GM12864 (cell line): ENCODE results near the gene GSPT2.

Experiments used
- DNase-seq: peaks from one replicate; pipeline ENCODE4 v3.0.0-alpha.2; 2011; ENCODE audit warnings: low read depth
- H3K4me3 ChIP-seq: 2 replicates; pipeline ENCODE4 v1.5.1; 2011; ENCODE audit warnings: mild to moderate bottlenecking, low read depth, low read length, control low read depth
- TF ChIP-seq, protein P1 (sequence below): IDR thresholded peaks from 2 replicates; pipeline ENCODE4 v1.5.1; 2011; ENCODE audit warnings: low read depth, mild to moderate bottlenecking, moderate library complexity, low read length, control low read depth, inconsistent platforms; ENCODE audit errors: missing control alignments

Gene GSPT2

DNA sequence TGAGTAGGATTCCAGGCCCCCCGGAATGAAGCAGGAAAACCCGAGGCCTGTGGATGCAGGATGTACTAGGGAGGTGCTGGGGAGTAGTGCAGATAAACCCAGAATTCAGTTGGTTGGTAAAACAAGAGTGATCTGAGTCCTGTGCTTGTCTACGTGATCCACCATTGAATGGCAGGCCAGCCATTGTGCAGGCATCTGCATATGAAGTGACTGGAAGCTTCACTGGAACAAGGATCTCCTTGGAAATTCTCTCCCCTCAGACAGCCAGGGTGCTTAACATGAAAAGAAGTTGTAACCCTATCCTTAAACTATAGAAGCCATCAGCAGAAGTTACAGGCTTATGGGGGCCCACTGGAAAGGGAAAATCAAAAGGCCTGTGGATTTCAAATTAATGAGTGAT is 656 bp upstream of the GSPT2 start:
- TF ChIP-seq, protein P1, sequence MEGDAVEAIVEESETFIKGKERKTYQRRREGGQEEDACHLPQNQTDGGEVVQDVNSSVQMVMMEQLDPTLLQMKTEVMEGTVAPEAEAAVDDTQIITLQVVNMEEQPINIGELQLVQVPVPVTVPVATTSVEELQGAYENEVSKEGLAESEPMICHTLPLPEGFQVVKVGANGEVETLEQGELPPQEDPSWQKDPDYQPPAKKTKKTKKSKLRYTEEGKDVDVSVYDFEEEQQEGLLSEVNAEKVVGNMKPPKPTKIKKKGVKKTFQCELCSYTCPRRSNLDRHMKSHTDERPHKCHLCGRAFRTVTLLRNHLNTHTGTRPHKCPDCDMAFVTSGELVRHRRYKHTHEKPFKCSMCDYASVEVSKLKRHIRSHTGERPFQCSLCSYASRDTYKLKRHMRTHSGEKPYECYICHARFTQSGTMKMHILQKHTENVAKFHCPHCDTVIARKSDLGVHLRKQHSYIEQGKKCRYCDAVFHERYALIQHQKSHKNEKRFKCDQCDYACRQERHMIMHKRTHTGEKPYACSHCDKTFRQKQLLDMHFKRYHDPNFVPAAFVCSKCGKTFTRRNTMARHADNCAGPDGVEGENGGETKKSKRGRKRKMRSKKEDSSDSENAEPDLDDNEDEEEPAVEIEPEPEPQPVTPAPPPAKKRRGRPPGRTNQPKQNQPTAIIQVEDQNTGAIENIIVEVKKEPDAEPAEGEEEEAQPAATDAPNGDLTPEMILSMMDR = no peak
- no peak overlapping the region; the same call in 1 of the 2 replicates for H3K4me3 ChIP-seq
- DNase-seq = no peak

- no peak for DNase-seq
Observed at GRCh38 chrX:51747671-51748070, 4.4 kb downstream of the GSPT2 start.

DNA sequence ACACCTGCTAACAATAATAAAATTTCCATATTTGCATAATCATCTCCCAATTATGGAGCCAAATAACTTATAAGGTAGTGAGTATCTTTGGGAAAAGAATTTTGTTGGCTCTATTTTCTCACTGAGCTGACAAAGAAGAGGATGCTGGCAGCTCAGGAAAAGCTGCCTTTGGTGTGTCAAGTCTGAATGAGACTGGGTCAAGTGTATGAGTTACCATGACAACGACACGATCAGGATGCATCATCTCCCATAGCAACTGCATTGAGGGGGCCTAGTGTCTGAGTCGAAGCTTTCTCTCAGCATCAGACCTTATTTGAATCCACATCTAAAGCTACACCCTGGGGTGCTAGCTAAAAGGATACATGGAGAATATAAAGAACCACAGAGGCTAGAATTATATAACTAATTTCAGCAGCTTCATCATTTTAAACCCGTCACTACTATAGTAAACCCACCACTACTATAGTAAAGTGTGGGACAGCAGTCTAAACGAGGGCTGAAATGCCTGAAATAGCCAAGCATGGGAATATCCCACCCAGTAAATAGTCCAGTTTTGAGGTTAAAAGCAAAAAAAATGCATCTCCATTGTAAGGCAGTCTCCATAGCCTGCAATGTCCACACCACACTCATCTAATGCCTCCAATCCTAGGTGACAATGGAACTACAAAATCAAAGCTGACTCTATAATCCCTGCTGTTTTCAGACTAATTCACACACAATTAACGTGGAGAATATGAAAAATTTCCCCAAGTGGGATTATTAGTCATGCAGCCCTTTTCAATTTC is 16.0 kb downstream of the GSPT2 start:
- no peak overlapping the region for H3K4me3 ChIP-seq
- TF ChIP-seq, protein P1 = no peak
- DNase-seq = no peak

More at GRCh38 chrX:51747671-51748070, 4.4 kb downstream of the GSPT2 start:
- H3K4me3 ChIP-seq = no peak overlapping the region
- TF ChIP-seq, protein P1 = no peak

DNA sequence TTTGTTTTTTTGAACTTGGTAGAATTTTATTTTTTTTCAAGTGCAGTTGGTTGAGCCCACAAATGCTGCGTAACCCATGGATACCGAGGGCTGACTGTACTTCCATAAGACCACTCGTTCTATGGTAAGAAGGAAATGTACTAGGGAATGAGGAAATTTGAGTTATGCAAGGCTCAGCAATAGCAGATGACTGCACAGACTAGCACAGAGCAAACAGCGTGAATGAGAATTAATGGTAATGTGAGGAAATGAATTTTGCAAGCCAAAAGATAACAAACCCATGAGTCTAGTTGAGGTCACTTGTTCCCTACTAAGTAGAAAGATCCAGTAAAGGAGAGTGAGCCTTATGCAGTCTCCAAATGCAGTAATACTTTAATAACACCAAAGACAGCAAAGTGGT is 17.4 kb downstream of the GSPT2 start:
- no peak for DNase-seq
- H3K4me3 ChIP-seq = no peak overlapping the region
- TF ChIP-seq, protein P1 = no peak

GRCh38 chrX:51766546-51766945 is 23.3 kb downstream of the GSPT2 start:
- TF ChIP-seq, protein P1 = no peak
- no peak overlapping the region for H3K4me3 ChIP-seq
- DNase-seq = no peak

- H3K4me3 ChIP-seq = no peak overlapping the region
- TF ChIP-seq, protein P1 = no peak
- DNase-seq = no peak
Observed at GRCh38 chrX:51776851-51777250, 33.6 kb downstream of the GSPT2 start.

DNA sequence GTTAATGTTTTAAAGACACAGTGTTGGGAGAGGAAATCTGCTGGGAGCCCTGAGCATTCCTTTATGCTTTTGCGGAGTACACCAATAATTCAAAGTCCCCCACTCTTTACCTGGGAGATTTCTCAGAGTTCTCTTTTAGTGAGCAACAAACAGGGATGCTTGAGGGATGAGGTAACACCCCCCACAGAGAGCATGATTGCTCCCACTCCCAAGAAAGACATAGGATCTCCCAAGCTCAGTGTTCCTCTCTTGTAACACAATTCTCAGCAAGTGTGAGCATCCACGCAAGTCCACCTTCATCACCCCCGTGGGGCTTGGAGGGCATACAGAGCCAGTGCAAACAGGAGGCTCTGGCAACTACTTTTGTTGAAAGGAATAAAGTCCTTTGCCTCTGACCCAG is 36.1 kb downstream of the GSPT2 start:
- TF ChIP-seq, protein P1 = no peak
- DNase-seq = no peak
- no peak overlapping the region for H3K4me3 ChIP-seq
